Fibroblast of peridontal ligament (primary cell): ENCODE data around the gene TMEM74B.
"Not testable (repeated sequence)": the region's sequence is repeated elsewhere in the genome, so short reads cannot be mapped to it uniquely, and the experiment has no call there.

Experiments
- DNase-seq: peaks from one replicate; pipeline ENCODE4 v3.0.0-alpha.2; 2010; ENCODE audit errors: extremely low read depth

Gene TMEM74B

GRCh38 chr20:1184638-1185315 is at the start of gene TMEM74B:
TMEM74B (minus strand) TSS chr20:1184981; CDS start chr20:1183801, 1,180 bp downstream.
- DNase-seq, result no peak

GRCh38 chr20:1232286-1233111 is 47.7 kb upstream of the TMEM74B start:
- DNase-seq, result no peak

GRCh38 chr20:1229541-1229940 is 44.8 kb upstream of the TMEM74B start:
- no peak for DNase-seq

GRCh38 chr20:1225783-1226654 is 41.2 kb upstream of the TMEM74B start, which contains the start of gene RAD21L1:
RAD21L1 (plus strand) TSS chr20:1226044; CDS start chr20:1228454, 2,410 bp downstream.
- DNase-seq, result peak; percentile 55

- DNase-seq, result no peak
Observed at GRCh38 chr20:1225263-1225782, 40.5 kb upstream of the TMEM74B start.

GRCh38 chr20:1224205-1224890 is 39.6 kb upstream of the TMEM74B start:
- DNase-seq, result no peak

GRCh38 chr20:1222750-1223149 is 38.0 kb upstream of the TMEM74B start:
- DNase-seq, result not testable (repeated sequence)

- DNase-seq, result not testable (repeated sequence)
Observed at GRCh38 chr20:1216527-1217427, 32.0 kb upstream of the TMEM74B start.

- DNase-seq, result no peak
Observed at GRCh38 chr20:1215386-1216170, 30.8 kb upstream of the TMEM74B start.

- no peak for DNase-seq
Observed at GRCh38 chr20:1214838-1215261, 30.1 kb upstream of the TMEM74B start.

- peak; percentile 73 for DNase-seq
Observed at GRCh38 chr20:1212607-1213396, 28.0 kb upstream of the TMEM74B start.

GRCh38 chr20:1212023-1212422 is 27.2 kb upstream of the TMEM74B start:
- no peak for DNase-seq

GRCh38 chr20:1210501-1210900 is 25.7 kb upstream of the TMEM74B start:
- DNase-seq, result no peak

GRCh38 chr20:1209447-1210387 is 24.9 kb upstream of the TMEM74B start:
- DNase-seq, result peak; percentile 14

GRCh38 chr20:1207293-1207878 is 22.6 kb upstream of the TMEM74B start:
- DNase-seq, result no peak

GRCh38 chr20:1206366-1207148 is 21.8 kb upstream of the TMEM74B start:
- DNase-seq, result peak; percentile 31
